OCI-LY7 (cell line): ENCODE data around the gene SH3RF1. TPM values are rescaled to one million over a fixed set of nuclear protein-coding genes. Genes with fewer than 3 reads are reported as not detected.
"Not testable (repeated sequence)": the region's sequence is repeated elsewhere in the genome, so short reads cannot be mapped to it uniquely, and the experiment has no call there.

Experiments
- BruUV-seq: library from RNA; stranded (reverse); fragments of 400-500 nt; replicated peaks from 2 replicates; lab custom pipeline; 2021; lab: Mats Ljungman, UMichigan
- CTCF ChIA-PET: fragments of 300-600 bp; sonication (Branson Sonifier 250); formaldehyde crosslinking; loops from one replicate; lab custom pipeline; 2022; ENCODE audit warnings: antibody characterized with exemption; ENCODE audit not compliant: unreplicated experiment; lab: Charles Lee
- POLR2A ChIA-PET: fragments of 300-600 bp; sonication (Branson Sonifier 250); formaldehyde crosslinking; loops from one replicate; lab custom pipeline; 2022; ENCODE audit warnings: antibody characterized with exemption; lab: Charles Lee
- DNase-seq: peaks from one replicate; pipeline ENCODE4 v3.0.0-alpha.2; 2015; ENCODE audit warnings: low spot score
- H2AFZ ChIP-seq: fragments of 200-600 bp; sonication (generic), shearing (Covaris generic); 2 replicates; pipeline ENCODE4 v1.6.1; 2014; ENCODE audit warnings: mild to moderate bottlenecking, antibody characterized with exemption, low read length, moderate library complexity
- H3K27ac ChIP-seq: fragments of 200-600 bp; sonication (generic); 2 replicates; pipeline ENCODE4 v1.5.1; 2014; ENCODE audit warnings: mixed run types, low read depth, mild to moderate bottlenecking, moderate library complexity, low read length, inconsistent platforms; ENCODE audit not compliant: poor library complexity, severe bottlenecking
- H3K36me3 ChIP-seq: fragments of 200-600 bp; sonication (generic); 2 replicates; pipeline ENCODE4 v1.6.1; 2014; ENCODE audit warnings: mild to moderate bottlenecking, antibody characterized with exemption, low read length, moderate library complexity, mixed read lengths; ENCODE audit not compliant: insufficient read depth
- H3K4me1 ChIP-seq: fragments of 200-600 bp; sonication (generic); 2 replicates; pipeline ENCODE4 v1.5.1; 2014; ENCODE audit warnings: mild to moderate bottlenecking, low read length; ENCODE audit not compliant: insufficient read depth, poor library complexity, severe bottlenecking
- H3K4me2 ChIP-seq: fragments of 200-600 bp; sonication (generic); 2 replicates; pipeline ENCODE4 v1.6.1; 2014; ENCODE audit warnings: mild to moderate bottlenecking, low read length
- H3K4me3 ChIP-seq: fragments of 200-600 bp; sonication (generic); 2 replicates; pipeline ENCODE4 v1.5.1; 2014; ENCODE audit warnings: mild to moderate bottlenecking, low read depth, low read length; ENCODE audit not compliant: poor library complexity, severe bottlenecking
- H3K79me2 ChIP-seq: fragments of 200-600 bp; sonication (generic); 2 replicates; pipeline ENCODE4 v1.6.1; 2016; ENCODE audit warnings: low read depth, mild to moderate bottlenecking, low read length, moderate library complexity, mixed read lengths; ENCODE audit not compliant: insufficient read depth
- H3K9me2 ChIP-seq: fragments of 200-600 bp; sonication (generic); 2 replicates; pipeline ENCODE4 v1.6.1; 2016; ENCODE audit warnings: mild to moderate bottlenecking, low read length, mixed read lengths; ENCODE audit not compliant: insufficient read depth
- H3K9me3 ChIP-seq: fragments of 200-600 bp; sonication (generic); 2 replicates; pipeline ENCODE4 v1.6.1; 2014; ENCODE audit warnings: mild to moderate bottlenecking, mixed run types, low read length, mixed read lengths
- H4K20me1 ChIP-seq: fragments of 200-600 bp; sonication (generic); 2 replicates; pipeline ENCODE4 v1.6.1; 2014; ENCODE audit warnings: mild to moderate bottlenecking, antibody characterized with exemption, low read length, moderate library complexity, mixed read lengths; ENCODE audit not compliant: insufficient read depth
- EZH2phosphoT487 ChIP-seq: fragments of 200-600 bp; sonication (generic); IDR thresholded peaks from 2 replicates; pipeline ENCODE4 v1.6.1; 2018; ENCODE audit warnings: low read depth, borderline replicate concordance, mild to moderate bottlenecking, mixed run types, antibody characterized with exemption, low read length, moderate library complexity, mixed read lengths
- intact Hi-C: fragments of 100-400 bp; cut with micrococcal nuclease; formaldehyde crosslinking; loops from one replicate; pipeline ENCODE4 v1.10.0; 2022; ENCODE audit not compliant: unreplicated experiment
- total RNA-seq, 2 experiments: library from RNA; depleted of rRNA in 1 of 2; stranded (reverse); fragments of >200 nt in 1 of 2; shearing (Covaris generic) in 1 of 2; gene quantifications; 2 replicates each; pipeline ENCODE4 v1.2.3, GENCODE V29; 2014 to 2022
- TF ChIP-seq, protein P1 (sequence below): fragments of 200-600 bp; sonication (generic); conservative IDR thresholded peaks from 2 replicates; pipeline ENCODE4 v1.5.1; 2014; ENCODE audit warnings: mild to moderate bottlenecking, antibody characterized with exemption, low read length, moderate library complexity, mixed read lengths

The SH3RF1 gene
- total RNA-seq, 2 experiments from 2014 or later: not detected

DNA sequence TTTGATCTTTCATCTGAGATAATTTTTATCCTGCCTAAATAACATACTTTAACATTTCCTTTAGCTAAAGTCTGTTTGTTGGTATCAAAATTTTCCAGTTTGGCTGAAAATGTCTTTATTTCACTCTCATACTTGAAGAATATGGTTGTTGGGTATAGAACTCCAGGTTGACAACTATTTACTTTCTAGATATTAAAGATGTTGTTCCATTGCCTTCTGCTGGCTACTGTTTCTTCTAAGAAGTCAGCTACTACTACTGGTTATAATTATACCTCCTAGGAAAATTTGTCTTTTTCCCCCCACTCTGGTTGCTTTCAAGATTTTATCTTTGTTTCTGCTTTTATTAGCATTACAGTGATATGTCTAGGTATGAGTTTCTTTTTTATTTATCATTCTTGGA is 75.7 kb downstream of the SH3RF1 start:
- CTCF ChIA-PET: no interaction called here
- Histone ChIP-seq H3K9me3 (no peaks in the 10 kb centered on the region), H3K27ac (no peak overlapping the region), H3K9me2 (no peaks in the 10 kb centered on the region), H3K4me2 (no peak overlapping the region), H3K79me2 (no peaks in the 10 kb centered on the region), H2AFZ (no peak overlapping the region), H3K4me3 (no peak overlapping the region), H3K4me1 (no peaks in the 10 kb centered on the region), H4K20me1 (no peaks in the 10 kb centered on the region), H3K36me3 (no peaks in the 10 kb centered on the region)
- DNase-seq: no peak
- intact Hi-C loops: no loop called here
- TF ChIP-seq, protein P1, sequence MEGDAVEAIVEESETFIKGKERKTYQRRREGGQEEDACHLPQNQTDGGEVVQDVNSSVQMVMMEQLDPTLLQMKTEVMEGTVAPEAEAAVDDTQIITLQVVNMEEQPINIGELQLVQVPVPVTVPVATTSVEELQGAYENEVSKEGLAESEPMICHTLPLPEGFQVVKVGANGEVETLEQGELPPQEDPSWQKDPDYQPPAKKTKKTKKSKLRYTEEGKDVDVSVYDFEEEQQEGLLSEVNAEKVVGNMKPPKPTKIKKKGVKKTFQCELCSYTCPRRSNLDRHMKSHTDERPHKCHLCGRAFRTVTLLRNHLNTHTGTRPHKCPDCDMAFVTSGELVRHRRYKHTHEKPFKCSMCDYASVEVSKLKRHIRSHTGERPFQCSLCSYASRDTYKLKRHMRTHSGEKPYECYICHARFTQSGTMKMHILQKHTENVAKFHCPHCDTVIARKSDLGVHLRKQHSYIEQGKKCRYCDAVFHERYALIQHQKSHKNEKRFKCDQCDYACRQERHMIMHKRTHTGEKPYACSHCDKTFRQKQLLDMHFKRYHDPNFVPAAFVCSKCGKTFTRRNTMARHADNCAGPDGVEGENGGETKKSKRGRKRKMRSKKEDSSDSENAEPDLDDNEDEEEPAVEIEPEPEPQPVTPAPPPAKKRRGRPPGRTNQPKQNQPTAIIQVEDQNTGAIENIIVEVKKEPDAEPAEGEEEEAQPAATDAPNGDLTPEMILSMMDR: no peak
- TF ChIP-seq EZH2phosphoT487: no peak
- POLR2A ChIA-PET: interaction anchor here (1.0 kb wide), 1 partner anchor 9 kb away, joined by 3 read pairs; no protein-coding TSS in a partner anchor
- BruUV-seq: no TSS peak

DNA sequence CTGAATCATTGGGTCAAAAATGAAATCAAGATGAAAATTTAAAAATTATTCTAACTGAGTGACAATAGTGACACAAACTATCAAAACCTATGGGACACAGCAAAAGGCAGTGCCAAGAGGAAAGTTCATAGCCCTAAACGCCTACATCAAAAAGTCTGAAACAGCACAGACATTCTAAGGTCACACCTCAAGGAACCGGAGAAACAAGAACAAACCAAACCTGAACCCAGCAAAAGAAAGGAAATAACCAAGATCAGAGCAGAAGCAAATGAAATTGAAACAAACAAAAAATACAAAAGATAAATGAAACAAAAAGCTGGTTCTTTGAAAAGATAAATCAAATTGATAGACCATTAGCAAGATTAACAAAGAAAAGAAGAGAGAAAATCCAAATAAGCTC is 80.8 kb downstream of the SH3RF1 start:
- H4K20me1 ChIP-seq, H3K27ac ChIP-seq, H3K9me2 ChIP-seq, H3K36me3 ChIP-seq, intact Hi-C loops, H3K4me3 ChIP-seq, H3K4me2 ChIP-seq, DNase-seq, H3K79me2 ChIP-seq, H3K9me3 ChIP-seq, H2AFZ ChIP-seq, H3K4me1 ChIP-seq, BruUV-seq, CTCF ChIA-PET: not testable (repeated sequence)
- POLR2A ChIA-PET: interaction anchor here (0.6 kb wide), 1 partner anchor 367 kb away, joined by 3 read pairs; no protein-coding TSS in a partner anchor

DNA sequence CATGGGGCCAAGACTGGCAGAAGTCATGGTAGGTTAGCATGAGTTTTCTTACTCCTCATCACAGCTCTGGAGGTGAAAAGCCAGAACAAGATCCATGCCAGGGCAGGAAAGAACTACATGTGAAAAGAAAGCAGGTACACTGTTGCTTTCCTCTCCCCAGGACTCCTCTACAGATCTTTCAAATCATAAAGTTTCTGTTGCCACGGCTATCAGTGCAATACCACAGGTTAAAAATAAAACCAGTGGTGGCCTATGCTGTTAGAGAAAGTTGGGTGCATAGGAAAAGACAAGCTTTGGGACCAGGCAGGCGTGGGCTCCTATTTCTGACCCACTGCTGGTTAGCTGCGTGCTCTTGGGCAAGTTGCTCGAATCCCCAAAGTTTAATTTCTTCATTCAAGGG is 81.4 kb downstream of the SH3RF1 start:
- Histone ChIP-seq H3K4me2 (no peak overlapping the region), H3K4me3 (no peak overlapping the region), H3K9me2 (no peaks in the 10 kb centered on the region), H3K9me3 (no peaks in the 10 kb centered on the region), H4K20me1 (no peaks in the 10 kb centered on the region), H2AFZ (no peak overlapping the region), H3K79me2 (no peaks in the 10 kb centered on the region), H3K27ac (no peak overlapping the region), H3K4me1 (no peaks in the 10 kb centered on the region), H3K36me3 (no peaks in the 10 kb centered on the region)
- BruUV-seq: no TSS peak
- no peak for DNase-seq
- POLR2A ChIA-PET: interaction anchor here (0.6 kb wide), 1 partner anchor 29 kb away, joined by 3 read pairs; no protein-coding TSS in a partner anchor
- intact Hi-C loops: no loop called here
- TF ChIP-seq, protein P1: no peak
- no peak for TF ChIP-seq EZH2phosphoT487
- CTCF ChIA-PET: no interaction called here
